Motor neuron (in vitro differentiated cells): ENCODE results near the gene SPP2. TPM values are rescaled to one million over a fixed set of nuclear protein-coding genes. Genes with fewer than 3 reads are reported as not detected.
A peak's percentile ranks its signal among the peaks of the same experiment; 100 is the strongest.

Experiments
- ATAC-seq, 8 experiments: fragments of 200-7000 bp; cut with Tn5 transposase; replicated peaks in 6 of 8; 2 replicates each; pipeline ENCODE4 v1.8.0; 2021; ENCODE audit warnings: mild to moderate bottlenecking in 8 of 8, moderate library complexity in 8 of 8
- H3K27ac ChIP-seq, 2 donors: fragments of 250-450 bp; sonication (Bioruptor Pico); 2 replicates each; pipeline ENCODE4 v1.9.0; 2021; ENCODE audit warnings: antibody characterized with exemption in 2 of 2, mild to moderate bottlenecking in 2 of 2, moderate library complexity in 1 of 2
- H3K4me1 ChIP-seq, 2 donors: fragments of 250-450 bp; sonication (Bioruptor Pico); replicated peaks in 1 of 2; 2 replicates each; pipeline ENCODE4 v1.6.1; 2021; ENCODE audit warnings: antibody characterized with exemption in 2 of 2, mild to moderate bottlenecking in 2 of 2, moderate library complexity in 1 of 2
- H3K4me3 ChIP-seq, 5 donors: fragments of 250-450 bp; sonication (Bioruptor Pico); 2 replicates each; pipeline ENCODE4 v1.9.0; 2021; ENCODE audit warnings: antibody characterized with exemption in 5 of 5, mild to moderate bottlenecking in 5 of 5, moderate library complexity in 4 of 5
- WGBS, 10 experiments: fragments of 450-650 bp; shearing (Covaris generic); methylation state at CpG; one replicate each; pipeline ENCODE4 v1.0.0; 2022; 5-methylcytosine and 5-hydroxymethylcytosine counted together
- in situ Hi-C, 9 experiments: fragments of 400-800 bp; cut with MboI; loops; one replicate each; pipeline ENCODE4 v1.15.0; 2021; ENCODE audit warnings: low sequenced_read_pairs in 9 of 9, low pct_unique_long_range_greater_than_20kb in 2 of 9; ENCODE audit not compliant: unreplicated experiment in 9 of 9
- total RNA-seq, 8 experiments: library from RNA; unstranded; fragments of 300-600 nt; gene quantifications; 2 replicates each; pipeline versions ENCODE4 v1.2.3 to v1.2.4, GENCODE V29; 2022

The SPP2 gene
- total RNA-seq, 8 experiments from 2014 or later, result not detected

GRCh38 chr2:234048049-234048448 lies 2.5 kb upstream of the SPP2 start:
- in situ Hi-C loops, result no loop called here
- 27 to 93% (median 69%) methylated on average over 1 to 4 of the region's 4 CpGs for WGBS, 10 experiments
- Histone ChIP-seq H3K4me1 (no peaks in the 10 kb centered on the region), H3K27ac (no peak overlapping the region), H3K4me3 (no peak overlapping the region)
- ATAC-seq, result no peak

- Histone ChIP-seq H3K4me3 (no peak overlapping the region), H3K4me1 (no peaks in the 10 kb centered on the region), H3K27ac (no peak overlapping the region)
- in situ Hi-C loops, result no loop called here
- no peak for ATAC-seq
- 62 to 93% (median 84%) methylated on average over 2 to 4 of the region's 4 CpGs for WGBS, 10 experiments
These were observed 1.0 kb downstream of the SPP2 start for GRCh38 chr2:234051374-234052070.

- 34 to 100% (median 91%) methylated on average over 1 to 4 of the region's 4 CpGs; no CpG with 5 or more reads in 2 of the 10 experiments for WGBS, 10 experiments
- H3K4me1 ChIP-seq, result no peaks in the 10 kb centered on the region
- no peak for ATAC-seq
- no peak overlapping the region for H3K27ac ChIP-seq
- no peak overlapping the region for H3K4me3 ChIP-seq
- in situ Hi-C loops, result no loop called here
These were observed 8.4 kb downstream of the SPP2 start for GRCh38 chr2:234058881-234059280.

GRCh38 chr2:234060236-234060635 lies 9.7 kb downstream of the SPP2 start:
- H3K4me3 ChIP-seq, result no peak overlapping the region
- H3K27ac ChIP-seq, result no peak overlapping the region
- no peaks in the 10 kb centered on the region for H3K4me1 ChIP-seq
- no peak for ATAC-seq
- WGBS, 10 experiments, result 25 to 78% (median 57%) methylated on average over 1 to 6 of the region's 8 CpGs; no CpG with 5 or more reads in 3 of the 10 experiments
- in situ Hi-C loops, result no loop called here

- Histone ChIP-seq H3K27ac (no peak overlapping the region), H3K4me1 (no peaks in the 10 kb centered on the region), H3K4me3 (no peak overlapping the region)
- WGBS, 10 experiments, result 41 to 89% (median 66%) methylated on average over 2 to 6 of the region's 6 CpGs
- ATAC-seq, result no peak
- in situ Hi-C loops, result no loop called here
These were observed 11.2 kb downstream of the SPP2 start for GRCh38 chr2:234061624-234062257.

GRCh38 chr2:234066587-234066986 lies 16.1 kb downstream of the SPP2 start:
- in situ Hi-C loops, result no loop called here
- Histone ChIP-seq H3K4me1 (no peaks in the 10 kb centered on the region), H3K4me3 (no peak overlapping the region), H3K27ac (no peak overlapping the region)
- peak in 2 of 8 experiments; percentile 64 to 69 for ATAC-seq
- 0 to 100% (median 29%) methylated on average over 1 to 2 of the region's 2 CpGs; no CpG with 5 or more reads in 3 of the 10 experiments for WGBS, 10 experiments

GRCh38 chr2:234071664-234072063 lies 21.2 kb downstream of the SPP2 start:
- Histone ChIP-seq H3K4me3 (no peak overlapping the region), H3K4me1 (no peaks in the 10 kb centered on the region), H3K27ac (no peak overlapping the region)
- 40 to 100% (median 83%) methylated on average over 1 to 2 of the region's 3 CpGs; no CpG with 5 or more reads in 3 of the 10 experiments for WGBS, 10 experiments
- in situ Hi-C loops, result no loop called here
- no peak for ATAC-seq

- Histone ChIP-seq H3K27ac (no peak overlapping the region), H3K4me3 (no peak overlapping the region), H3K4me1 (no peaks in the 10 kb centered on the region)
- in situ Hi-C loops, result no loop called here
- no peak for ATAC-seq
- 20 to 100% (median 58%) methylated on average over 1 to 4 of the region's 4 CpGs; no CpG with 5 or more reads in 3 of the 10 experiments for WGBS, 10 experiments
These were observed 22.0 kb downstream of the SPP2 start for GRCh38 chr2:234072454-234072853.

GRCh38 chr2:234074751-234075517 lies 24.4 kb downstream of the SPP2 start:
- Histone ChIP-seq H3K4me3 (no peak overlapping the region), H3K4me1 (no peaks in the 10 kb centered on the region), H3K27ac (no peak overlapping the region)
- in situ Hi-C loops, result no loop called here
- ATAC-seq, result peak in 1 of 8 experiments; percentile 79
- 36 to 91% (median 79%) methylated on average over 3 to 12 of the region's 13 CpGs for WGBS, 10 experiments

GRCh38 chr2:234075518-234075915 lies 25.0 kb downstream of the SPP2 start:
- Histone ChIP-seq H3K4me1 (no peaks in the 10 kb centered on the region), H3K4me3 (no peak overlapping the region), H3K27ac (no peak overlapping the region)
- in situ Hi-C loops, result no loop called here
- ATAC-seq, result peak in 1 of 8 experiments; percentile 15
- 22 to 92% (median 80%) methylated on average over 1 to 4 of the region's 4 CpGs; no CpG with 5 or more reads in 3 of the 10 experiments for WGBS, 10 experiments

- WGBS, 10 experiments, result 19 to 100% (median 50%) methylated on average over 1 to 7 of the region's 8 CpGs; no CpG with 5 or more reads in 2 of the 10 experiments
- in situ Hi-C loops, result no loop called here
These were observed 25.4 kb downstream of the SPP2 start for GRCh38 chr2:234075947-234076346.

GRCh38 chr2:234076451-234076850 lies 25.9 kb downstream of the SPP2 start:
- in situ Hi-C loops, result no loop called here
- no peak overlapping the region for H3K4me3 ChIP-seq
- no peak for ATAC-seq
- 87 to 100% (median 95%) methylated on average over 2 to 3 of the region's 3 CpGs; no CpG with 5 or more reads in 5 of the 10 experiments for WGBS, 10 experiments
- H3K27ac ChIP-seq, result no peak overlapping the region
- H3K4me1 ChIP-seq, result no peaks in the 10 kb centered on the region

More at GRCh38 chr2:234075947-234076346, 25.4 kb downstream of the SPP2 start:
- H3K27ac ChIP-seq, result no peak overlapping the region
- H3K4me3 ChIP-seq, result no peak overlapping the region
- no peaks in the 10 kb centered on the region for H3K4me1 ChIP-seq
- ATAC-seq, result no peak

GRCh38 chr2:234078129-234078528 lies 27.6 kb downstream of the SPP2 start:
- no peaks in the 10 kb centered on the region for H3K4me1 ChIP-seq
- in situ Hi-C loops, result no loop called here
- no peak overlapping the region for H3K27ac ChIP-seq
- WGBS, 10 experiments, result 0 to 100% (median 86%) methylated on average over 1 to 2 of the region's 2 CpGs; no CpG with 5 or more reads in 4 of the 10 experiments
- H3K4me3 ChIP-seq, result no peak overlapping the region
- no peak for ATAC-seq
